Measurements from ENCODE around the gene FOXO4. TPM values are rescaled to one million over a fixed set of nuclear protein-coding genes. Genes with fewer than 3 reads are reported as not detected.

The FOXO4 gene
- total RNA-seq, 1 experiment from 2014 or later: 17.7 TPM

GRCh38 chrX:71128166-71128833, 32.6 kb downstream of the FOXO4 start:
- WGBS (ENCODE audit: extremely low coverage, insufficient read length, low lambda C conversion rate): no CpG with 5 or more reads among the region's 12 CpGs
- Histone ChIP-seq H3K23me2 (ENCODE audit: insufficient read length, low read depth, low read length, poor library complexity, severe bottlenecking) (no peaks in the 10 kb centered on the region), H3K14ac (ENCODE audit: insufficient read depth, low read length) (no peak overlapping the region)

More at GRCh38 chrX:71128166-71128833, 32.6 kb downstream of the FOXO4 start:
- no peak overlapping the region for H2BK20ac ChIP-seq (ENCODE audit: low read depth, low read length, poor library complexity, severe bottlenecking)
- no peak overlapping the region for H2BK12ac ChIP-seq (ENCODE audit: insufficient read length, low read depth, low read length)
- no peaks in the 10 kb centered on the region for H3K27me3 ChIP-seq (ENCODE audit: insufficient read depth, low read length)
- no peak overlapping the region for H3K4ac ChIP-seq (ENCODE audit: low read depth, low read length)
- H4K20me1 ChIP-seq (ENCODE audit: control insufficient read depth, insufficient read depth, insufficient read length): no peaks in the 10 kb centered on the region
- H4K5ac ChIP-seq (ENCODE audit: insufficient read length, low read depth, low read length): no peak overlapping the region
- no peak overlapping the region for H4K91ac ChIP-seq (ENCODE audit: insufficient read length, low read depth, low read length)
- H2BK5ac ChIP-seq (ENCODE audit: insufficient read length, low read length): no peak overlapping the region
- H3K56ac ChIP-seq (ENCODE audit: insufficient read length, low read depth, low read length): no peak overlapping the region
- H3K79me1 ChIP-seq (ENCODE audit: insufficient read depth, low read depth, low read length, poor library complexity, severe bottlenecking): no peaks in the 10 kb centered on the region
- no peak overlapping the region for H3K27ac ChIP-seq (ENCODE audit: insufficient read length, low read depth, low read length)
- 0 out of 4 replicates have a peak, but pooled peaks cover 0 to 5% of the 10 kb centered on the region in 2 experiments for H3K4me1 Mint-ChIP-seq
- no peak overlapping the region for H2BK15ac ChIP-seq (ENCODE audit: low read depth, low read length)
- no peak overlapping the region for H2BK120ac ChIP-seq (ENCODE audit: low read depth, low read length, poor library complexity, severe bottlenecking)
- H2AK5ac ChIP-seq (ENCODE audit: insufficient read length, low read length): no peak overlapping the region
- no peak overlapping the region for H3T11ph ChIP-seq (ENCODE audit: low read length)
- no peak for TF ChIP-seq CTCF (conservative IDR thresholded peaks at IDR 0.05)
- H3K27ac Mint-ChIP-seq: no peak overlapping the region
- H3K18ac ChIP-seq (ENCODE audit: insufficient read length, low read depth, low read length): no peak overlapping the region
- H2AFZ ChIP-seq (ENCODE audit: low read length): no peak overlapping the region
- no peak overlapping the region for H3K23ac ChIP-seq (ENCODE audit: insufficient read length, low read depth, low read length)
- no peak overlapping the region for H3K4me3 Mint-ChIP-seq
- H3K79me2 ChIP-seq (ENCODE audit: insufficient read depth, low read length): no peaks in the 10 kb centered on the region
- no peak overlapping the region for H4K8ac ChIP-seq (replicated peaks; ENCODE audit: insufficient read length, low read depth, low read length)
- peaks cover 62 to 90% (median 78%) of the 10 kb centered on the region in 3 experiments for H3K36me3 Mint-ChIP-seq (ENCODE audit: insufficient read depth in 1 of 3, low read depth in 3 of 3)
- DNase-seq: no peak
- no peak overlapping the region for H3K9ac ChIP-seq (ENCODE audit: extremely low read depth, insufficient read length, low read length)
- no peaks in the 10 kb centered on the region for H3K4me1 ChIP-seq (ENCODE audit: insufficient read depth, low read length)
- no peak overlapping the region for H3K4me2 ChIP-seq (ENCODE audit: insufficient read depth, insufficient read length, low read length)
- H3K27me3 Mint-ChIP-seq (ENCODE audit: low read depth): peaks cover 2% of the 10 kb centered on the region
- peaks cover 72 to 74% of the 10 kb centered on the region in 2 experiments for H3K9me3 Mint-ChIP-seq
- H3K9me3 ChIP-seq (ENCODE audit: control insufficient read depth, low read depth, low read length): peaks cover 55% of the 10 kb centered on the region
